MCF 10A (cell line): ENCODE measurements around the gene IGDCC3. TPM values are rescaled to one million over a fixed set of nuclear protein-coding genes. Genes with fewer than 3 reads are reported as not detected.

Experiments used
- BruUV-seq: library from RNA; stranded (reverse); fragments of 400-500 nt; replicated peaks from 2 replicates; lab custom pipeline; 2021; lab: Mats Ljungman, UMichigan
- CTCF ChIA-PET: fragments of 300-600 bp; sonication (Branson Sonifier 250); formaldehyde crosslinking; extraction: SDS; loops from one replicate; lab custom pipeline; 2021; ENCODE audit warnings: antibody characterized with exemption, inconsistent platforms; lab: Yijun Ruan, JAX
- POLR2A ChIA-PET: fragments of 300-600, 350-650 bp; sonication (Branson Sonifier 250); formaldehyde crosslinking; extraction: SDS; loops from one replicate; lab custom pipeline; 2020; ENCODE audit warnings: antibody characterized with exemption, inconsistent platforms; lab: Yijun Ruan, JAX
- DNase-seq: peaks from one replicate; pipeline ENCODE4 v3.0.0-alpha.2; 2018; ENCODE audit not compliant: unreplicated experiment
- H3K27ac Mint-ChIP-seq: one replicate; pipeline ENCODE4 v1.8.0; 2022; ENCODE audit warnings: mild to moderate bottlenecking, low read depth, mixed read lengths; ENCODE audit not compliant: unreplicated experiment
- H3K27me3 Mint-ChIP-seq: one replicate; pipeline ENCODE4 v1.8.0; 2022; ENCODE audit warnings: mixed read lengths; ENCODE audit not compliant: insufficient read depth, unreplicated experiment
- H3K36me3 Mint-ChIP-seq: one replicate; pipeline ENCODE4 v1.8.0; 2022; ENCODE audit warnings: mild to moderate bottlenecking, moderate library complexity, mixed read lengths; ENCODE audit not compliant: insufficient read depth, unreplicated experiment
- H3K4me1 Mint-ChIP-seq: one replicate; pipeline ENCODE4 v1.8.0; 2022; ENCODE audit warnings: mixed read lengths; ENCODE audit not compliant: insufficient read depth, unreplicated experiment
- H3K4me3 Mint-ChIP-seq: one replicate; pipeline ENCODE4 v1.8.0; 2022; ENCODE audit warnings: mild to moderate bottlenecking, moderate library complexity, mixed read lengths; ENCODE audit not compliant: unreplicated experiment
- H3K9me3 Mint-ChIP-seq: one replicate; pipeline ENCODE4 v1.8.0; 2022; ENCODE audit warnings: mixed read lengths; ENCODE audit not compliant: unreplicated experiment
- CTCF ChIP-seq: fragments of 200-600 bp; IDR thresholded peaks from one replicate; pipeline ENCODE4 v1.8.0; 2022; ENCODE audit warnings: antibody characterized with exemption, mild to moderate bottlenecking; ENCODE audit not compliant: unreplicated experiment
- intact Hi-C: fragments of 100-400 bp; cut with micrococcal nuclease; formaldehyde crosslinking; loops from 2 replicates; pipeline ENCODE4 v1.14.1; 2022
- total RNA-seq: library from RNA; stranded (reverse); gene quantifications from 2 replicates; pipeline ENCODE4 v1.2.3, GENCODE V29; 2022

The IGDCC3 gene
- total RNA-seq, 1 experiment from 2014 or later = not detected

- no peak for TF ChIP-seq CTCF
- H3K9me3 Mint-ChIP-seq = no peaks in the 10 kb centered on the region
- POLR2A ChIA-PET = no interaction called here
- H3K27ac Mint-ChIP-seq = no peak overlapping the region
- H3K36me3 Mint-ChIP-seq = no peaks in the 10 kb centered on the region
- intact Hi-C loops = loop anchor here (10.0 kb wide), 1 partner anchor 325 kb away; no protein-coding TSS in a partner anchor
- no peak for DNase-seq
- no TSS peak for BruUV-seq
- H3K27me3 Mint-ChIP-seq = peaks cover 85% of the 10 kb centered on the region
- no peak overlapping the region for H3K4me3 Mint-ChIP-seq
- H3K4me1 Mint-ChIP-seq = peaks cover 12% of the 10 kb centered on the region
- CTCF ChIA-PET = interaction anchor here (1.5 to 2.2 kb wide), 2 partner anchors 20 to 61 kb away, joined by 7 to 9 read pairs; no protein-coding TSS in a partner anchor
Measured at GRCh38 chr15:65379986-65380385, 2.2 kb upstream of the IGDCC3 start.

DNA sequence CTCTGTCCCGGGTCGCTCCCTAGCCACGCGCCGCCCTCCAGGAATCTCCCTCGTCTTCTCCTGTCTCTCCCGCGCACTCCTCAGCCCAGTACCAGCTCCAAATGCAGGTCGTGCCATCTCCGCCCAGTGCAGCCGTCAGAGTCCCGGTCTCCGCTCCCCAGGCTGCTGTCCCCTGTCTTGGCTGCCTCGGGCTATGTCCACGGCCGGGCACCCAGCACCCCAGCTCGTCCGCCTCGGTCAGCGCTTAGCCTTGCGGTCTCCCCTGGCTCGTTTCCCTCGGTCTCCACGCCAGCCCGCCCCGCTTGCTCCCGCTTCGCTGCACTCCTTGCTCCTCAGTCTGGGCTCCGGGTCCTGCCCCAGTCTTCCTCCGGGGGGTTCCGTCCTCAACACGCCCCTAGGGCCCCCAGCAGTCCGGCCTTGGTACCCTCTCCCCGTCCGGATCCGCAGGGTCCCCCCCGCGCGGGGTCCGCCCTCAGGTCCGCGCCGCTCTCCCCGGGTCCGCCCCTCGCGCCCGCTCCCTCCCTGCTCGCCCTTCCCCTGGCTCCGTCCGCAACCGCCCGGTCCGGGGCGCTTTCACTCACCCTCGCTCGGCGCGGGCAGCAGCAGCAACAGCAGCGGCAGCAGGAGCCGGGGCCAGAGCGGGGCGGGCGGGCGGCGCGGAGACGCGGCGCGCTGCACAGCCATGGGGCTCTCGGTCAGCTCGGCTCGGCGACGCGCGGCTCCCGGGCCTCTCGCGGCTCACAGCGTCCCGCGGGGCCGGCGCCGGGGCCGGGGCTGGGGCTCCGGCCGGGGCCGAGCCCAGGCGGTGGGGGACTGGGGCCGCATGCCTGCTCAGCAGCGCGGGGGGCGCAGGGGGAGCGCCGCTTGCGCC is 462 bp downstream of the IGDCC3 start:
- intact Hi-C loops = no loop called here
- Mint-ChIP-seq H3K4me3 (peak overlapping the region; percentile 46), H3K4me1 (peaks cover 6% of the 10 kb centered on the region), H3K27me3 (peaks cover 94% of the 10 kb centered on the region), H3K9me3 (no peaks in the 10 kb centered on the region), H3K36me3 (no peaks in the 10 kb centered on the region), H3K27ac (no peak overlapping the region)
- ChIA-PET CTCF (interaction anchor here (0.5 to 1.0 kb wide), 2 partner anchors 106 to 346 kb away, joined by 3 read pairs; no protein-coding TSS in a partner anchor), POLR2A (interaction anchor here (0.6 kb wide), 1 partner anchor 10 kb away, joined by 4 read pairs; no protein-coding TSS in a partner anchor)
- no peak for DNase-seq
- TF ChIP-seq CTCF = no peak
- BruUV-seq = no TSS peak

- CTCF ChIA-PET = interaction anchor here (0.5 to 1.0 kb wide), 3 partner anchors 105 to 749 kb away, joined by 3 read pairs; no protein-coding TSS in a partner anchor
- H3K27me3 Mint-ChIP-seq = peaks cover 88% of the 10 kb centered on the region
- DNase-seq = no peak
- H3K36me3 Mint-ChIP-seq = no peaks in the 10 kb centered on the region
- intact Hi-C loops = no loop called here
- H3K9me3 Mint-ChIP-seq = no peaks in the 10 kb centered on the region
- H3K4me3 Mint-ChIP-seq = peak overlapping the region; percentile 46
- POLR2A ChIA-PET = interaction anchor here (0.6 kb wide), 1 partner anchor 9 kb away, joined by 4 read pairs; no protein-coding TSS in a partner anchor
- no peak for TF ChIP-seq CTCF
- peaks cover 6% of the 10 kb centered on the region for H3K4me1 Mint-ChIP-seq
- no peak overlapping the region for H3K27ac Mint-ChIP-seq
- BruUV-seq = no TSS peak
Measured at GRCh38 chr15:65376767-65377104, 1.1 kb downstream of the IGDCC3 start.

GRCh38 chr15:65375871-65376607 is 1.8 kb downstream of the IGDCC3 start:
- Mint-ChIP-seq H3K4me1 (peaks cover 6% of the 10 kb centered on the region), H3K27ac (no peak overlapping the region), H3K9me3 (no peaks in the 10 kb centered on the region), H3K4me3 (no peak overlapping the region), H3K27me3 (peaks cover 81% of the 10 kb centered on the region), H3K36me3 (no peaks in the 10 kb centered on the region)
- intact Hi-C loops = no loop called here
- DNase-seq = no peak
- BruUV-seq = no TSS peak
- POLR2A ChIA-PET = no interaction called here
- no peak for TF ChIP-seq CTCF
- CTCF ChIA-PET = interaction anchor here (0.6 to 1.0 kb wide), 2 partner anchors 105 to 748 kb away, joined by 3 read pairs; no protein-coding TSS in a partner anchor
